HTR-8/SVneo (cell line): ENCODE measurements around the gene SLC36A3.

Experiments
- DNase-seq: peaks from one replicate; pipeline ENCODE4 v3.0.0; 2011; ENCODE audit warnings: low spot score, mixed read lengths; ENCODE audit not compliant: insufficient read length
- FAIRE-seq: peaks from 2 replicates; lab custom pipeline; 2011; peaks lifted over from hg19 to GRCh38; lab: Jason Lieb, UNC

Gene SLC36A3

DNA sequence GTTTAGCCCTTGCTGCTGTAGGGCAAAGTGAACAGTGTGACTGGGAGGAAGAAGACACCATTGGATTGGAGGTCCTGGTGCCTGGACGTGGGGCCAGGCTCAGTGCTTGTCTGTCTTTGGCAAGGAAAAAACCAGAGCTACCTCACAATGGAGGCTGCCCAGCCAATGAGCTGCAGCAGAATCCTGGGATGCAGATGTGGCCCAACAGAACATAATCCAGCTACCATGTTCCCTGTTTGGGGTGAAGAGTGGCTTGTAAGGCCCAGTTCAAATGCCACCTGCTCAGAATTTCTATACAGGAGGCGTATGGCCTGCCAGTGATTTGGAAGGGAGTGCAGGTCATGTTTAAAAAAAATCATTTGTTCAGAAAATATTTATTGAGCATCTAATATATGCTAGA is at the start of gene SLC36A3:
SLC36A3 (minus strand) TSS at position 101 of the 400 bp plus-strand sequence. CDS start 412 bp downstream, outside the sequence.
- no peak for FAIRE-seq
- DNase-seq, result no peak

DNA sequence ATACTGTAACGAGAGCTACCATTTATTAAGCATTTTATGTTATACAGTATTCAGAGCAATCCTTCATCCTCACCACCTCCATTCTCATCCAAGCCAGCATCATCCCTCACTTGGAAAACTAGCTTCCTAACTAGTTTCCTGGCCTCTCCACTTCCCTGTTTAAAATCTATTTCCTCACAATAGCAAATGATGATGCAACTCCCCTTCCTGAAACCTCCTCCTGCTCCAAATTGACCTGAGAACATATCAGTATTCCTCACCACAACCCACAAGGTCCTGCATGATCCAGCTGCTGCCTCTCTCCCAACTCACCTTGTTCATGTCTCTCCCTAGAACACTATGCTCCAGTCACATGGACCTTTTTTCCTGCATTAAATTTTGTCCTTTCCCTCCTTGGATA is 48.1 kb upstream of the SLC36A3 start:
- FAIRE-seq (no peak), DNase-seq (no peak)

DNA sequence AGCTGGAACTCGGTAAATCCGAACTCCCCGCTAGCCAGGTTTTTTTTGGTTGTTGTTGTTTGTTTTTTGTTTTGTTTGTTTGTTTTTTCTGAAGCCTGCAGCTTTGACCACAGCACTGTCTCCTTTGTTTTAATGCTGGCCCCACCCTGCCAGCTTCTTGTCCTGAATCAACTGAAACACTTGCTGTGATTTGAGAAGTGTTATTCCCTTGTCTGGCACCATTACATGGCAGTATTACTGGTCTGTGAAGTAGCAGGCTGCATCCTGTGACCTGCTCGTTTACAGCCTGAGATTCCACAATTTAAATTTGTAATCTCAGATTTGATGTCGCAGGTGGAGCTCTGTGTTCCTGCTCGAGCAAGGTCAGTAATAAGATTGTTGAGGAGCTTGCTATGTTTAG is 45.2 kb upstream of the SLC36A3 start:
- DNase-seq (no peak), FAIRE-seq (no peak)

DNA sequence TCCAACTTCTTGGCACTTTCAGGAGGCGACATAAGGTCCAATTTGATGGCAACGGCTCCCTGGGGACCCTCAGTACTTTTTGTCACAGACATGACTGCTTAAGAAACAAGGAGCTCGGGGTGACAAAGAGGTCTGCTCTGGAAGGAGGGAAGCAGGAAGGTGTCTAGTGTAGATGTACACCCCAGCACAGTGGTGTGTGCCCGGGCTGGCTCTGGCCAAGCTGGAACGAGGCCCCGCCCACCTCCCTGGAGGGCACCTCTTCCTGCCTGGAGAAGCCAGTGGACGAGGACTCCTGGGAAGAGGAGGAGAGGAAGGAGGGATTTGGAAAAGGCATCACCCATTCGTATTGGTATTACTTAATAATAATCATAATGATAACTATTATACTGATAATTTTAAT is 43.8 kb upstream of the SLC36A3 start, which contains the start of gene SLC36A2:
SLC36A2 (minus strand) TSS at position 191 of the 400 bp plus-strand sequence; CDS start at position 92, 99 bp downstream.
- no peak for FAIRE-seq
- DNase-seq, result no peak

DNA sequence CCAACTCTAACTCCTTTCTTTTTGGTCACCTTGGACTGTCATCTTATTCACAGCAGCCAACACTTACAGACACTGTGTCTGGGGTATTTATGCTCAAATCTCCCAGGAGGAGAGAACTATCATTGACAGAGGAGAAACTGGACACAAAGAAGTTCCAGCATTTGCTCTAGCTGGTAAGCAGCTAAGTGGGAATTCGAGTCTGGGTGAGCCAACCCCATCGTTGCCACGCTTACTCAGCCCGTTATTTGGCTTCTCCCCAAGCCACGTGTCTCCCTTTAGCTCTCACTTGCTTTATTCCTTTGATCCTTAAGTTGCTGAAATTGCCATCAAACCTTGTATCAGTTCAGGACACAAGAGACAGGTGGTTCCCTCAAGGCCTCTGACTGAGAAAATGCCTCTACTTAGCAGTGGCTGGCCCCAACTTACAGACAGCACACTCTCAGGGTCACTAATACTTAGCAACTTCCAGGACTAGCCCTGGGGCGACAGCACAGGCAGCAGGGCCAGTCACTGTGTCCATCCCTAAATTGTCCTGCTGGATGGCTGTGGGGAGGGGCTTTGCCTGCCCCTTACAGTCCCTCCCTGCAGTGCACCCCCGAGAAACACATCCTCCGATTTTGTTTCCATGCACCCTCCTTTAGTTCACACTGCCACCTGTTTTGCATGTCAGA is 42.4 kb upstream of the SLC36A3 start:
- FAIRE-seq, result no peak
- DNase-seq, result no peak

DNA sequence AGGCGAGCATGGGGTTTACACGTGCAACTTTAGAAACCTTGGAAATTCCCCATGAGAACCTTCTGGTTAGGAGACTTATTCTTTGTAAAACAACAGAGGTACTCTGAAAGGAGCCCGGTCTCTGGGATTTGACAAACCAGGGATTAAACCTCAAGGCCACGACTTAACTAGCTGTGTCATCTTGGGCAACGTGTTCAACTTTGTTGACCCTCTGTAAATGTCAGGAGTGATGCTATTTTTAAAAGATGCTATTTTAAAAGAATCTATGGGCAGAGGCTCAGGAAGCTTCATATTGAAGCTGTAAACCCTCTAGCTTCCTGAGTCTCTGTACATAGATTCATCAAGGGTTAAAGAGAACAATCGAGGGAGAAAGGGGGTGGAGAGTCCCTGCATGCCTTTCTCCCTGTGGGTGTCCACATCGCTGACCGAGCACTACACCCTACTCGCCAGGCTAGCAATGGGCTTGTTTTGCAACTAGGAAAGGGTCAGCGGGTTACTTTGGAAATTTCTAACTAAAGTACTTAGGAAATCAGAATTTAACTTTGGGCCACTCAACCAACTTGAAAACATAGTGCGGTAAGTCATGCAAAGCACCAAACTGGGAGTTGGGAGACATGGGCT is 41.7 kb upstream of the SLC36A3 start:
- FAIRE-seq (no peak), DNase-seq (no peak)

DNA sequence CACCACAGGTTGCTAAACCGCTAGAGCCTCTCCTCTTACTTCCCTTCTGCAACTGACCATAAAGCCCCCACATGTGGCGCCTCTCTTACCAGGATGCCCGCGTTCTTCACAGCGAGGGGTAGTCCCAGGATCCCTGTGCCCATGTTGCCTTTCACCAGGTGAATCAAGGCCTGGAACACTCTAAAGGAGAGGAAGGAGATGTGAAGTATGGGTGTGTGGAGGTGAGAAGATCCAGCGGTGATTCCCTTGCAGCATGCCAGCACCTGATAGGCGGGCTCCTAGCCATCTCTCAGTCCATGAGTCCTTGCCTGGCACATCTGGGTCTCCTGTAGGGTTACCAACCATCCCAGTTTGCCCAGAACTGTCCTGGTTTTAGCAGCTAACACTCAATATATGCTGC is 40.5 kb upstream of the SLC36A3 start:
- DNase-seq, result no peak
- no peak for FAIRE-seq

DNA sequence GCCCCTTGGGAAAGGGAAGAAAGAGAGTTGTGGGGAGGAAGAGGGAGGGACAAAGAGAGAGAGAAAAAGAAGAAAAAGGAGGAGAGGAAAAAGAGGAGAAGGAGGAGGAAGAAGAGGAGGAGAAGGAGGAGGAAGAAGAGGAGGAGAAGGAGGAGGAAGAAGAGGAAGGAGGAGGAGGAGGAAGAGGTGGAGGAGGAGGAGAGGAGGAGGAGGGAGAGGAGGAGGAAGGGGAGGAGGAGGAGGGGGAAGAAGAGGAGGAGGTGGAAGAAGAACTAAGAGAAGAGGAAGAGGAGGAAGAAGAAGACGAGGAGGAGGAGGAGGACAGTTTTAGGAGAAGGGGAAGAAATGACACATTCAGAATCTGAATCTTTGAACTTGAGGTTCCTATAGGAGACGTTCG is 36.4 kb upstream of the SLC36A3 start:
- FAIRE-seq (no peak), DNase-seq (no peak)

DNA sequence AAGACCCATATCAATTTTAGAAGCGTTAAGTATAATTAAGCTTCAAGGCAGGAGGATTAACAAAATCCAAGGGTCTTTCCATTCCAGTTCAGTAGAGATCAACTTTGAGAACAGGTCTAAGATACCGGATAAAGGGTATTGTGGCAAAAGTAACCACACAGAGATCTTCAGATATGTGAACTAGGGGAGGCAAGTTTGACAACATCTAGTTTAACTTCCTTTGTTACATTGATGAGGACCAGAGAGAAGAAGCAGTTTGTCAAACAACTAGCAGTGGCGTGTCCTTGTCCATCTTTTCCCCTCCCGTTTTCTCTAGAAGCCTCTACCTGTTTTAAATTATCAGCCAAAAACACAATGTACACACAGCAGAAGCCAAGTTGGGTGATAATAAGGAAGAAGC is 35.2 kb upstream of the SLC36A3 start:
- DNase-seq, result no peak
- no peak for FAIRE-seq

DNA sequence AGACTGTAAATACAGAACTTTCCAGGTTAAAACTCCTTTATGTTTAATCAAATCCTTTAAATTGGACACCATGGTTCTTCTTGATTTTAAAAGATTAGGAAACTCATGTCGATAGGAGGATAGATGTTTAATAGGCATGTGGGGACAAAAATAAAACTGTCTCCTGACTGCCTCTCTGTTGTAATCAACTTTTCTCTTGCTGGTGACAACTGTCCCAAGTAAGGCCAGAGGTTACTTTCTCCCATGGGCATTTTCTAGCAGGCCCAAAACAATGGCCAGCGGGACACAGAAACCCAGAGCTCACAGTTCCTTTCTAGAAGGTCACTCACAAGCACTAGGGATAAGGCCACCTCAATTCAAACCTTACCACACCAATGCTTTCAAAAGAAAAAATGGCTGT is 29.3 kb upstream of the SLC36A3 start:
- FAIRE-seq, result no peak
- no peak for DNase-seq

DNA sequence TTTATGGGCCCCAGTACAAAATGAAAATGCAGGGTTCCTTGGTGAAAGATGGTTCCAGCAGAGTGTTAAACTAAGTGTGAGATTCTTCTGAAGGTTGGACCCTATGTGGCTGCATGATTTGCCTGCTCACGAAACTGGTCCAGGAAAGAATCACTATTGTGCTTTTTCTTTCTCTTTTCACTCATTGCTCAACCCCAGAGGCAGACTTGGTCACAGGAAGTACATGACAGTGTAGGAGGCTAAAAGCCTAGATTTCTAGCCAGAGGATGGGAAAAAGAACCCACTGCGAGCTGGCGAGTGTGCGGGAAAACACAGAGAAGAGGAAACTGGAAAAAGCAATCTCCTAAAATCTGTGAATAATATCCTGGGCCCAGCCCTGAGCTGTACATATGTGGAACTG is 25.2 kb upstream of the SLC36A3 start:
- FAIRE-seq, result no peak
- DNase-seq, result no peak

DNA sequence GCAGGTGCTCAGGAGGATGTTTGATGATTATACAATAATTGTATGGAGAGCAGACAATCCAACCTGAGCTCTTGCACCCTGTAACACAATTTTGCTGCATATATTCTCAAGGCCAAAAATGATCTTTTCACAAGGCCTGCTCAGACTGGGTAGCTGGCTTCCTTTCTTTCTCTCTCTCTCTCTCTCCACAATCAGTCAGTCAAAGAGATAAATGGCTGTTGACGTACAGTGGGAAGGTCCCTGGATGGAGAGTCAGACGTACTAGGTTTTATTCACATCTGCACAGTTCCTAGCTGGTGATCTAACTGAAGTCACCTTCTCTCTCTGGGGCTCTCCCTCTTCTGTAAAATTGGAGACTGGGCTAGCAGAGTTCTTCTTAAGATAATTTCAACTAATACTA is 24.0 kb upstream of the SLC36A3 start:
- FAIRE-seq (no peak), DNase-seq (no peak)

DNA sequence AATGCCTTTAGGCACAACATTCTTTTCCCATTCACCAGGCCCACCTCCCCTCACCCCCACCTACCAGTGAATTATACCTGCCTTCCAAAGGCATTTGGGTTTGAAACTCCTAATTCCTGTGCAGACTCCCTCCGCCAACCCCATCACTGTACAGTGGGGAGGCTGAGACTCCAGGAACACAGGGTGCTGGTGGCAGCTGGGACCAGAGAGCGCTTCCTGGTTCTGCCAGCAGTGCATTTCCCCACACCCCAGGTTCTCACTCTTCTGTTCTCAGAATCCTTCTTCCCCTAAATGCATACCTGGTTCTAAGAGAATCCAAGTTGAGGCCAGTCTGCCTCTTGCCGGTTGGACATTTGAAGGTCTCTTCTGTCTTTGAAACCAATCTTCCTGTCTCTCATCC is 22.7 kb upstream of the SLC36A3 start:
- no peak for FAIRE-seq

DNA sequence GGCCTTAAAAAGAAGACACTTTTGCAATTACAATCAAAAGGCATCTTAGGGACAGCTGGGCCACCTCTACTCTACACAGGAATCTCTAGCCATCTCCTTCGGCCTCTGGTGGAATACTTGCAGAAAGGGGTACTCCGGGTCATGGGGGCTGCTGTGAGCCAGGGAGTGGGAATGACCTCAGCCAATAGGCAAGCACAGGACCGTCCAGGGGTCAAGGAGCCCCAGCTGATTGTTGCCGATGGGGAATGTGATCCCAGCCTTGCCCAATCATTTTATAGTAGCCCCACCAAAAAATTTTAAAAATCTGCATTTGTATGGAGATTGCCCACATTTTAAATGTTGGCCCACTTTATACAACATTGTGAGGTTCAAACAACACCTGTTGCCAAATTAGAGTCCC is 16.9 kb upstream of the SLC36A3 start:
- DNase-seq (no peak), FAIRE-seq (no peak)

More for the DNA sequence above, 22.7 kb upstream of the SLC36A3 start:
- no peak for DNase-seq

DNA sequence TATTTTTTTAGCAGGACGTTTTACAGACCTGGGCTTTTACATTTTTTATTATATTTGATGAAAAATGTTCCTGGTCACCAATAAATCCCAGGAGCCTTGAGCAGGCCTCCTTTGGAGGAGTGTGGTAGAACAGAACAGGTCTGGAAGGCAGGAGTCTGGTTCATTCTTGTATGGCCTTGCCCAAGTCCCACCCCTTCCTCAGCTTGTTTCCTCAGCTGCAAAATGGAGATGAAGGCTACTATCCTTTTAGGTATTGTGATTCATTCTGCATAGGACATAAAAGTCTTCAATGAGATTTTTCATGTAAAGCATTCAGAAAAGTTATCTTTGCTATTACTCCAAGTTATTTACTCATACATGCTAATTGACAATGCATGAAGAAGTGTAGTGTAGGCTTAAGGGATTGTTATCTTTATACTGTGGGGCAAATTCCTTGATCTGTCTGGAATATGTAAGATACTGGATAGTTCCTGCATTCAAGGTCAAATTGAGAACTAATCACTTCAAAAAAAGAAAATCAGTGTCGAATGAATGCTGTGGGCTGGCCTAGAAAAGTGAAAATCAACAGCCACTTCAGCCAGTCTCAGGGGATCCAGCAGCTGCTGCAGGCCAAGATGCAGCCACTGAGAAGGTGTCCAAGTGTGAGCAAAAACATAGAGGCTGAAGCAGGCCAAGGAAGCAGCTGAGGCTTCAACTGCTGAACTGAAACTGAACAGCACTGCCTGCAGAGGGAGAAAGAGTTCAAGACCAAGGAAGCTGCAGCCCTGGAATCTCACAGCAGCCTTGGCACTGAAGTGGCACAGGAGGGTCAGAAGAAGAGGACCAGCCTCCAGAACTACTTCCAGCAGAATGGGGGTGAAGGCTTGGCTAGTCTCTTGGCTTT is 15.5 kb upstream of the SLC36A3 start:
- FAIRE-seq (no peak), DNase-seq (peak; percentile 12)

DNA sequence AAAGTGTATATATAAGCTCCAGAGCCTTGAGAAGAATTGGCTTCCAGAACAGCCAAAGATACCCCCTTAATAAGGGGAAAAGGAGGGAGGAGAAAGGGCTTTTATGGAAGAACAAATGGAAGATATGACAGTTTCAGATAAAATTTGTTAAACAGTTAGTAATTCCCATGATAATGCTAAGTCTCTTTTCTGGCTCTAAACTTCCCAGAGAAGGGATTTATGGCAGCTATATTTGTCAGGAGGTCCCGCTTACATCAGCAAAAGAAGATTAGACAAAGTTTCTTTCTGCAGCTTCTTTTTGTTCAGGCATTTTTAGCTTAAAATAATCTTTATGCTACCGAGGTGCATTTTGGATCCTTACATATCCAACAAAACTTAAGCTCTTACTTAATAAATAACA is 14.3 kb upstream of the SLC36A3 start:
- no peak for FAIRE-seq

DNA sequence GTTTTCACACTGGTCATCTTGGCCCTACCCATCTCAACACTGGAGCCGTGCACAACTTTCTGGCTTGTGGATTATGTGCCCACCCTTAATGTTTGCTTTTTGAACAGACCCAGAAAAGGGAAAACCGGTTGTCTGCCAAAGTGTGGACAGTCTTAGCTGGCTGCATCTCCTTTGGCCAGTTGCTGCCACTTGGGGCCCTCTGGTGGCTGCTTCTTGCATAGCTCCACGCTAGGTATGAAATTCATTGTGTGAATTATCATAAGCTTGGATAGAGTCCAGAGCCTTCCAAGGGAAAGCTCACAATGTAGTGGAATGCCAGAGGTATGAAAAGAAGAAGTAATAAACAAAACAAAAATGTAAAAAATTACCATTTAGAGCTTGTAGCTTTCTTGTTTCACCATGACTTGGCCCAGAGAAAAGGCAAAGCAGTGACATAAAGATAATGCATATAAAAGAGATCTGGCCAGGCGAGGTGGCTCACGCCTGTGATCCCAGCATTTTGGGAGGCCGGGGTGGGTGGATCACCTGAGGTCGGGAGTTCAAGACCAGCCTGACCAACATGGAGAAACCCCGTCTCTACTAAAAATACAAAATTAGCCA is 12.5 kb upstream of the SLC36A3 start:
- DNase-seq, result peak; percentile 73
- FAIRE-seq, result no peak

More for the DNA sequence above, 14.3 kb upstream of the SLC36A3 start:
- no peak for DNase-seq

DNA sequence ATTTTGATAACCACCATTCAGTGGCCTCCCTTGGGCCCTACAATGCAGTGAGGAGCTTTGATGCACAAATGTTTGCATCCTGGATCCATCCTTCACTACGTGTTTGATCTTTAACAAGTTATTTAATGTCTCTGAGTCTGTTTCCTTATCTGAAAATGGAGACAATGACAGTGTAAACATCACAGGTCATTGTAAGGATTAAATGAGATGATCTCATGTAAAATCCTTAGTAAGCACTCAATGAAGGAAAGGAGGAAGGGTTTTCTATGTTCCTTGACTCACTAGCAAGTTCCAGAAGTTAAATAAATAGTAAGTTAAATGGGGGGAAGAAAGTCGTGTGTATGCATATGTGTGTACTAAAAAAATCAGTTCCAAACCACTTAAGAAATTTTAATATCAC is 9.8 kb upstream of the SLC36A3 start:
- FAIRE-seq (no peak), DNase-seq (no peak)

DNA sequence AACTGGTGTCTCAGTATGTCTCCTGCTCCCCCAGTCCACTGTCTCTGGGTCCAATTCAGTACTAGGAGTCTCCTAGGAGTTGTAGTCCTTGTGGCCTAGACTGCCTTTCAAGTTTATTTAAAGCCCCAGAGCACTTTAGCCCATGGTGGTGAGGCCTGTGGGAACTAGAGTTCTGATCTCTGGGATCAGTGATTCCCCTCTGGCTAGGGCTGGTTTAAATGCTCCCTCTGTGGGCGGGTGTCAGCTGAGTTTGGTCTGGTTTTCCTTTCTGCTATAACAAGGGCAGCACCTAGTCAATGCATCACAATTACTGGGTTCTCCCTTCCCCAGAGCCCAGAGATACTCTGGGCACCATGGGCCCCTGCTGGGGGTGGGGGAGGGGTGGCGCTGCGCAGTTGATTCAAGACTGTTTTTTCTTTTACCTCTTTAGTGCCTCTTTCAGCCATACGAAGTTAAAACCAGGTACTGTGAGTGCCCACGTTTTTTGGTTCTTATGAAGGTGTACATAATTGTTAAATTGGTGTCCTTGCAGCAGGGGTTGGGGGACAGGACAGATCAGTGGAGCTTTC is 9.3 kb upstream of the SLC36A3 start:
- FAIRE-seq (no peak), DNase-seq (no peak)

DNA sequence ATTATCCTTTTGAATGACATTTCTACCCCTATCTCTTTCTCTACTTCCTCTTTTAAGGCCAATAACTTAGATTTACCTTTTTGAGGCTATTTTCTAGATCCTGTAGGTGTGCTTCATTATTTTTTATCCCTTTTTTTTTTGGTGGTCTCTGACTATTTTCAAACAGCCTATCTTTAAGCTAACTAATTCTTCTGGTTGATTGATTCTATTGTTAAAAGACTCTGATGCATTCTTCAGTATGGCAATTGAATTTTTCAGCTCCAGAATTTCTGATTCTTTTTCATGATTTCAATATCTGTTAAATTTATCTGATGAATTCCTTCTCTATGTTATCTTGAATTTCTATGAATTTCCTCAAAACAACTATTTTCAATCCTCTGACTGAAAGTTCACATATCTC is 7.4 kb upstream of the SLC36A3 start:
- DNase-seq (no peak), FAIRE-seq (no peak)
